ENCODE data around the gene EXOSC1. TPM values are rescaled to one million over a fixed set of nuclear protein-coding genes. Genes with fewer than 3 reads are reported as not detected.

Gene EXOSC1
- total RNA-seq, 1 experiment from 2014 or later = 56.5 TPM

- Mint-ChIP-seq H3K36me3 (ENCODE audit: insufficient read depth, unreplicated experiment) (peaks cover 33% of the 10 kb centered on the region), H3K9me3 (ENCODE audit: unreplicated experiment) (no peaks in the 10 kb centered on the region), H3K27me3 (ENCODE audit: insufficient read depth, unreplicated experiment) (no peaks in the 10 kb centered on the region), H3K4me3 (ENCODE audit: unreplicated experiment) (peak overlapping the region; percentile 90), H3K4me1 (ENCODE audit: insufficient read depth, unreplicated experiment) (no peaks in the 10 kb centered on the region), H3K27ac (ENCODE audit: low read depth, unreplicated experiment) (peak overlapping the region; percentile 98)
- peak; percentile 82 for DNase-seq (ENCODE audit: unreplicated experiment)
- CTCF ChIA-PET = interaction anchor here (0.5 to 2.4 kb wide), 9 partner anchors 13 to 328 kb away, joined by 3 to 16 read pairs (median 4); partner anchors contain the start of gene FRAT2
- TF ChIP-seq, protein P1, sequence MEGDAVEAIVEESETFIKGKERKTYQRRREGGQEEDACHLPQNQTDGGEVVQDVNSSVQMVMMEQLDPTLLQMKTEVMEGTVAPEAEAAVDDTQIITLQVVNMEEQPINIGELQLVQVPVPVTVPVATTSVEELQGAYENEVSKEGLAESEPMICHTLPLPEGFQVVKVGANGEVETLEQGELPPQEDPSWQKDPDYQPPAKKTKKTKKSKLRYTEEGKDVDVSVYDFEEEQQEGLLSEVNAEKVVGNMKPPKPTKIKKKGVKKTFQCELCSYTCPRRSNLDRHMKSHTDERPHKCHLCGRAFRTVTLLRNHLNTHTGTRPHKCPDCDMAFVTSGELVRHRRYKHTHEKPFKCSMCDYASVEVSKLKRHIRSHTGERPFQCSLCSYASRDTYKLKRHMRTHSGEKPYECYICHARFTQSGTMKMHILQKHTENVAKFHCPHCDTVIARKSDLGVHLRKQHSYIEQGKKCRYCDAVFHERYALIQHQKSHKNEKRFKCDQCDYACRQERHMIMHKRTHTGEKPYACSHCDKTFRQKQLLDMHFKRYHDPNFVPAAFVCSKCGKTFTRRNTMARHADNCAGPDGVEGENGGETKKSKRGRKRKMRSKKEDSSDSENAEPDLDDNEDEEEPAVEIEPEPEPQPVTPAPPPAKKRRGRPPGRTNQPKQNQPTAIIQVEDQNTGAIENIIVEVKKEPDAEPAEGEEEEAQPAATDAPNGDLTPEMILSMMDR (IDR thresholded peaks at IDR 0.05; ENCODE audit: unreplicated experiment) = no peak
- intact Hi-C loops (cut with micrococcal nuclease) = no loop called here
- POLR2A ChIA-PET = interaction anchor here (0.5 to 4.4 kb wide), 30 partner anchors 10 to 564 kb away, joined by 3 to 69 read pairs (median 4); partner anchors contain the start of genes ARHGAP19, AVPI1, EXOSC1 and FRAT1
- no TSS peak for BruUV-seq (replicated peaks)
These were observed 45.8 kb downstream of the EXOSC1 start for GRCh38 chr10:97399843-97400545.

- H3K27ac Mint-ChIP-seq (ENCODE audit: low read depth, unreplicated experiment) = no peak overlapping the region
- H3K4me1 Mint-ChIP-seq (ENCODE audit: insufficient read depth, unreplicated experiment) = no peaks in the 10 kb centered on the region
- no peaks in the 10 kb centered on the region for H3K27me3 Mint-ChIP-seq (ENCODE audit: insufficient read depth, unreplicated experiment)
- intact Hi-C loops (cut with micrococcal nuclease) = no loop called here
- BruUV-seq (replicated peaks) = no TSS peak
- ChIA-PET CTCF (no interaction called here), POLR2A (no interaction called here)
- no peak overlapping the region for H3K4me3 Mint-ChIP-seq (ENCODE audit: unreplicated experiment)
- TF ChIP-seq, protein P1 (IDR thresholded peaks at IDR 0.05; ENCODE audit: unreplicated experiment) = no peak
- peaks cover 63% of the 10 kb centered on the region for H3K36me3 Mint-ChIP-seq (ENCODE audit: insufficient read depth, unreplicated experiment)
- no peaks in the 10 kb centered on the region for H3K9me3 Mint-ChIP-seq (ENCODE audit: unreplicated experiment)
- DNase-seq (ENCODE audit: unreplicated experiment) = no peak
These were observed 49.8 kb downstream of the EXOSC1 start for GRCh38 chr10:97396056-97396455.

DNA sequence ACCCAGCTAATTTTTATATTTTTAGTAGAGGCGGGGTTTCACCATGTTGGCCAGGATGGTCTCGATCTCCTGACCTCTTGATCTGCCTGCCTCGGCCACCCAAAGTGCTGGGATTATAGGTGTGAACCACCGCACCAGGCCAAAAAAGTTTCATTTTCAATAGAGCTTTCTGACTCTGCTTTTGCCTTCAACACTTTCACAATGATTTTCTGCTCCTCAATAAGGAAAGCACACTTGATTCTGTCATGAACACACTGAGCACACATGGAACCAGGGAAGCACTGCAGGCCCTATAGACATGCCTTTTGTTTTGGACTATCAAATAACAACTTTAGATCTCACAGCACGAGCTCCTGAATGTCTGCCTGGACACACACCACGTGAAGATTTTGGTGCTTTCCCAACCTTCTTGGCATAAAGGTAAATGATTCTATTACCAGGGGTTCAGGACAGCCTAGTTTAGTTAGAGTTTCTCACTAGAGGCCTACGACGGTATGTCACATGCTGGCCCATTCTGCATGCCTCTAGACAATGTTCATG is 52.7 kb downstream of the EXOSC1 start:
- no peak overlapping the region for H3K27ac Mint-ChIP-seq (ENCODE audit: low read depth, unreplicated experiment)
- CTCF ChIA-PET = no interaction called here
- H3K4me3 Mint-ChIP-seq (ENCODE audit: unreplicated experiment) = no peak overlapping the region

DNA sequence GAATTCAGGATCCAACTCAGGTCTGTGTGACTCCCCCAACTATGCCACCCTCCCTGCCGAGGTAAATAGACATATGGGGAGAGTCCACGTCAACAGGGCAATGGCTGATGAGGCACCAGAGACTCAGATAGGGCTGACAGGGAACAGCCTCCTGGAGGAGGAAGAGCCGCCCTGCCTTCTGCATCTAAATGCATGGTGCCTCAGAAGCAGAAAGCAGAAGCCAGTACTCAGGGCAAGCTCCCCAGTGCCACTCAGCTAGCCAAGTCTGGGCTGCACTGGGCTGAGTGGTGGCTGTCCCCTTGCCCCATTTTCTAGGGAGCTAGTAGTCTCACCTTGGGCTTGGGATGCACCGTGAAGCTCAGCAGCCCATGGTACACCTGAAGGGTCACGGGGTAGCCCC is 55.7 kb downstream of the EXOSC1 start:
- H3K4me1 Mint-ChIP-seq (ENCODE audit: insufficient read depth, unreplicated experiment) = no peaks in the 10 kb centered on the region
- H3K36me3 Mint-ChIP-seq (ENCODE audit: insufficient read depth, unreplicated experiment) = peaks cover 86% of the 10 kb centered on the region
- no TSS peak for BruUV-seq (replicated peaks)
- POLR2A ChIA-PET = interaction anchor here (1.7 kb wide), 1 partner anchor 9 kb away, joined by 6 read pairs; no protein-coding TSS in a partner anchor
- H3K4me3 Mint-ChIP-seq (ENCODE audit: unreplicated experiment) = no peak overlapping the region
- no peak for DNase-seq (ENCODE audit: unreplicated experiment)
- intact Hi-C loops (cut with micrococcal nuclease) = no loop called here
- H3K27me3 Mint-ChIP-seq (ENCODE audit: insufficient read depth, unreplicated experiment) = no peaks in the 10 kb centered on the region
- TF ChIP-seq, protein P1 (IDR thresholded peaks at IDR 0.05; ENCODE audit: unreplicated experiment) = no peak
- CTCF ChIA-PET = interaction anchor here (0.7 kb wide), 1 partner anchor 179 kb away, joined by 4 read pairs; no protein-coding TSS in a partner anchor
- no peak overlapping the region for H3K27ac Mint-ChIP-seq (ENCODE audit: low read depth, unreplicated experiment)
- H3K9me3 Mint-ChIP-seq (ENCODE audit: unreplicated experiment) = no peaks in the 10 kb centered on the region

More for the DNA sequence above, 52.7 kb downstream of the EXOSC1 start:
- TF ChIP-seq, protein P1 (IDR thresholded peaks at IDR 0.05; ENCODE audit: unreplicated experiment) = no peak
- BruUV-seq (replicated peaks) = no TSS peak
- no peak for DNase-seq (ENCODE audit: unreplicated experiment)
- H3K36me3 Mint-ChIP-seq (ENCODE audit: insufficient read depth, unreplicated experiment) = peaks cover 86% of the 10 kb centered on the region
- intact Hi-C loops (cut with micrococcal nuclease) = no loop called here
- POLR2A ChIA-PET = no interaction called here
- H3K9me3 Mint-ChIP-seq (ENCODE audit: unreplicated experiment) = no peaks in the 10 kb centered on the region
- no peaks in the 10 kb centered on the region for H3K4me1 Mint-ChIP-seq (ENCODE audit: insufficient read depth, unreplicated experiment)
- no peaks in the 10 kb centered on the region for H3K27me3 Mint-ChIP-seq (ENCODE audit: insufficient read depth, unreplicated experiment)
